Keratinocyte (primary cell): ENCODE results near the gene TXN. TPM values are rescaled to one million over a fixed set of nuclear protein-coding genes. Genes with fewer than 3 reads are reported as not detected.

ENCODE experiments used
- DNase-seq: peaks from one replicate; pipeline ENCODE4 v3.0.0-alpha.2; 2011; ENCODE audit warnings: low read depth, missing footprints, low spot score
- FAIRE-seq: peaks from 2 replicates; lab custom pipeline; 2011; peaks lifted over from hg19 to GRCh38; lab: Jason Lieb, UNC
- H2AFZ ChIP-seq: 2 replicates; pipeline ENCODE4 v1.6.0; 2012; ENCODE audit warnings: low read length, control low read depth, inconsistent platforms; ENCODE audit not compliant: control insufficient read depth
- H3K27ac ChIP-seq: 2 replicates; pipeline ENCODE4 v1.5.1; 2011; ENCODE audit warnings: low read length; ENCODE audit not compliant: control insufficient read depth, insufficient read depth
- H3K27me3 ChIP-seq: 3 replicates; pipeline ENCODE4 v1.6.0; 2011; ENCODE audit warnings: low read length; ENCODE audit not compliant: control insufficient read depth, insufficient read depth; ENCODE audit errors: extremely low read depth
- H3K36me3 ChIP-seq, 2 experiments: 2 replicates in 1 of 2; 3 replicates in 1 of 2; pipeline ENCODE4 v1.5.1; 2011; ENCODE audit warnings: low read length in 2 of 2, mild to moderate bottlenecking in 1 of 2; ENCODE audit not compliant: control insufficient read depth in 2 of 2, insufficient read depth in 2 of 2; ENCODE audit errors: extremely low read depth in 1 of 2
- H3K4me1 ChIP-seq: 3 replicates; pipeline ENCODE4 v1.5.1; 2011; ENCODE audit warnings: low read length; ENCODE audit not compliant: control insufficient read depth, insufficient read depth; ENCODE audit errors: extremely low read depth
- H3K4me2 ChIP-seq: 3 replicates; pipeline ENCODE4 v1.6.0; 2011; ENCODE audit warnings: low read depth, low read length; ENCODE audit not compliant: control insufficient read depth, insufficient read depth; ENCODE audit errors: extremely low read depth
- H3K4me3 ChIP-seq, 3 experiments: fragments of 200-600 bp in 1 of 3; sonication (generic) in 1 of 3; 2 replicates in 2 of 3; 3 replicates in 1 of 3; pipeline ENCODE4 v1.5.1; 2011 to 2016; ENCODE audit warnings: low read length in 3 of 3, mild to moderate bottlenecking in 3 of 3, control low read depth in 2 of 3, inconsistent platforms in 1 of 3, low read depth in 1 of 3, mixed read lengths in 1 of 3, mixed run types in 1 of 3, moderate library complexity in 1 of 3; ENCODE audit not compliant: control insufficient read depth in 2 of 3, insufficient read depth in 2 of 3; ENCODE audit errors: extremely low read depth in 1 of 3
- H3K79me2 ChIP-seq: 2 replicates; pipeline ENCODE4 v1.6.0; 2012; ENCODE audit warnings: low read length; ENCODE audit not compliant: control insufficient read depth, insufficient read depth
- H3K9ac ChIP-seq: 3 replicates; pipeline ENCODE4 v1.6.0; 2011; ENCODE audit warnings: low read length; ENCODE audit not compliant: control insufficient read depth, insufficient read depth; ENCODE audit errors: extremely low read depth
- H3K9me1 ChIP-seq: 3 replicates; pipeline ENCODE4 v1.6.0; 2011; ENCODE audit warnings: low read length; ENCODE audit not compliant: control insufficient read depth, insufficient read depth; ENCODE audit errors: extremely low read depth
- H3K9me3 ChIP-seq: 2 replicates; pipeline ENCODE4 v1.5.1; 2012; ENCODE audit warnings: low read depth, low read length; ENCODE audit not compliant: control insufficient read depth
- H4K20me1 ChIP-seq: 3 replicates; pipeline ENCODE4 v1.6.0; 2011; ENCODE audit warnings: low read length; ENCODE audit not compliant: control insufficient read depth, insufficient read depth; ENCODE audit errors: extremely low read depth
- CTCF ChIP-seq, 3 experiments: IDR thresholded peaks in 1 of 3; conservative IDR thresholded peaks in 1 of 3; optimal IDR thresholded peaks in 1 of 3; 2 replicates in 2 of 3; 3 replicates in 1 of 3; pipeline versions ENCODE3 to v1.5.1; 2011; ENCODE audit warnings: low read length in 3 of 3, mild to moderate bottlenecking in 3 of 3, moderate library complexity in 2 of 3, control low read depth in 1 of 3, inconsistent platforms in 1 of 3; ENCODE audit not compliant: insufficient read depth in 2 of 3; ENCODE audit errors: extremely low read depth in 1 of 3
- EZH2 ChIP-seq: IDR thresholded peaks from one replicate; pipeline ENCODE4 v1.6.1; 2012; ENCODE audit warnings: inconsistent platforms, mild to moderate bottlenecking, low read length, moderate library complexity
- dilution Hi-C: fragments of 300-500 bp; cut with MboI; formaldehyde crosslinking; loops from one replicate; pipeline ENCODE4 v1.7.0; 2020; ENCODE audit warnings: low sequenced_read_pairs; ENCODE audit not compliant: extremely low pct_ligation_motif_present
- polyA plus RNA-seq, 5 experiments: library from polyadenylated mRNA; depleted of rRNA in 3 of 5; stranded (reverse) in 3 of 5; stranded (forward) in 1 of 5; unstranded in 1 of 5; fragments of >200 nt; gene quantifications; 1 replicate in 1 of 5; 2 replicates in 3 of 5; 3 replicates in 1 of 5; pipeline versions ENCODE4 v1.2.1 to v1.2.3, GENCODE V29; 2011 to 2012; ENCODE audit warnings: missing spikeins in 2 of 5, low read depth in 1 of 5, low replicate concordance in 1 of 5

Gene TXN
- polyA plus RNA-seq, 1 donor (not counting 4 experiments of a cell fraction or from before 2014, with no cell fraction given): 1,127 TPM

- dilution Hi-C loops: no loop called here
- Histone ChIP-seq H3K27me3 (no peaks in the 10 kb centered on the region), H3K4me1 (peaks cover 30% of the 10 kb centered on the region), H3K27ac (peak overlapping the region; percentile 4), H2AFZ (no peak overlapping the region), H3K4me3 (no peak overlapping the region), H3K36me3 (peaks cover 25 to 47% of the 10 kb centered on the region in 2 experiments), H3K9me3 (no peaks in the 10 kb centered on the region), H3K9me1 (no peaks in the 10 kb centered on the region), H3K79me2 (peaks cover 93% of the 10 kb centered on the region), H4K20me1 (peaks cover 44% of the 10 kb centered on the region), H3K4me2 (no peak overlapping the region), H3K9ac (no peak overlapping the region)
- FAIRE-seq (no peak), DNase-seq (no peak)
- TF ChIP-seq CTCF (optimal IDR thresholded peaks at IDR 0.05 in 1 of 3, IDR thresholded peaks at IDR 0.05 in 1 of 3, conservative IDR thresholded peaks at IDR 0.05 in 1 of 3; ENCODE audit: extremely low read depth in 1 of 3, insufficient read depth in 2 of 3, low read length in 3 of 3): no peak
- TF ChIP-seq EZH2: no peak
Observed at GRCh38 chr9:110251212-110251611, 5.1 kb downstream of the TXN start.

- peaks cover 79% of the 10 kb centered on the region for H3K79me2 ChIP-seq
- H3K36me3 ChIP-seq: peaks cover 29 to 51% of the 10 kb centered on the region in 2 experiments
- no peak overlapping the region for H3K9ac ChIP-seq
- H3K27ac ChIP-seq: no peak overlapping the region
- DNase-seq (no peak), FAIRE-seq (no peak)
- H4K20me1 ChIP-seq: peaks cover 42% of the 10 kb centered on the region
- H3K4me3 ChIP-seq: no peak overlapping the region
- no peaks in the 10 kb centered on the region for H3K27me3 ChIP-seq
- TF ChIP-seq EZH2 (no peak), CTCF (optimal IDR thresholded peaks at IDR 0.05 in 1 of 3, IDR thresholded peaks at IDR 0.05 in 1 of 3, conservative IDR thresholded peaks at IDR 0.05 in 1 of 3; ENCODE audit: extremely low read depth in 1 of 3, insufficient read depth in 2 of 3, low read length in 3 of 3) (no peak)
- H3K9me1 ChIP-seq: no peaks in the 10 kb centered on the region
- dilution Hi-C loops: no loop called here
- peaks cover 28% of the 10 kb centered on the region for H3K4me1 ChIP-seq
- H3K9me3 ChIP-seq: no peaks in the 10 kb centered on the region
- H2AFZ ChIP-seq: no peak overlapping the region
- H3K4me2 ChIP-seq: no peak overlapping the region
Observed at GRCh38 chr9:110249603-110250002, 6.7 kb downstream of the TXN start.
